GM19238 (cell line): ENCODE data around the gene PACRG.

ENCODE experiments used
- DNase-seq: peaks from one replicate; pipeline ENCODE4 v3.0.0; 2011; ENCODE audit warnings: low spot score; ENCODE audit not compliant: insufficient read length

Gene PACRG

GRCh38 chr6:163195721-163196691, 468.2 kb downstream of the PACRG start:
- no peak for DNase-seq

GRCh38 chr6:163197839-163198238, 470.1 kb downstream of the PACRG start:
- DNase-seq, result no peak

GRCh38 chr6:163198396-163198795, 470.6 kb downstream of the PACRG start:
- DNase-seq, result no peak

GRCh38 chr6:163199371-163199770, 471.6 kb downstream of the PACRG start:
- no peak for DNase-seq

GRCh38 chr6:163200289-163200688, 472.5 kb downstream of the PACRG start:
- no peak for DNase-seq

- DNase-seq, result no peak
These were observed 472.9 kb downstream of the PACRG start for GRCh38 chr6:163200694-163201093.

GRCh38 chr6:163201855-163202254, 474.1 kb downstream of the PACRG start:
- no peak for DNase-seq

- no peak for DNase-seq
These were observed 478.4 kb downstream of the PACRG start for GRCh38 chr6:163206196-163206595.

GRCh38 chr6:163207431-163208383, 479.9 kb downstream of the PACRG start:
- no peak for DNase-seq

GRCh38 chr6:163209005-163209404, 481.2 kb downstream of the PACRG start:
- no peak for DNase-seq

- no peak for DNase-seq
These were observed 484.3 kb downstream of the PACRG start for GRCh38 chr6:163212123-163212522.

- no peak for DNase-seq
These were observed 486.5 kb downstream of the PACRG start for GRCh38 chr6:163214259-163214658.

- DNase-seq, result no peak
These were observed 490.7 kb downstream of the PACRG start for GRCh38 chr6:163218361-163218894.

GRCh38 chr6:163226181-163226835, 498.5 kb downstream of the PACRG start:
- no peak for DNase-seq

GRCh38 chr6:163226836-163227485, 499.2 kb downstream of the PACRG start:
- DNase-seq, result no peak

GRCh38 chr6:163228041-163228440, 500.3 kb downstream of the PACRG start:
- no peak for DNase-seq

GRCh38 chr6:163229050-163229449, 501.3 kb downstream of the PACRG start:
- DNase-seq, result no peak

GRCh38 chr6:163230901-163231300, 503.1 kb downstream of the PACRG start:
- DNase-seq, result no peak

GRCh38 chr6:163231356-163232014, 503.7 kb downstream of the PACRG start:
- DNase-seq, result no peak

- no peak for DNase-seq
These were observed 504.3 kb downstream of the PACRG start for GRCh38 chr6:163232015-163232523.
